ENCODE data around the gene ITK. TPM values are rescaled to one million over a fixed set of nuclear protein-coding genes. Genes with fewer than 3 reads are reported as not detected.

The ITK gene
- total and polyA plus RNA-seq, 2 of the 8 experiments (the other 6 are each of a cell fraction or from before 2014, with no cell fraction given): 0.05 TPM; not detected in 1

- Histone ChIP-seq H4K8ac (ENCODE audit: extremely low read depth, insufficient read depth, low read length) (no peak overlapping the region), H3K14ac (ENCODE audit: insufficient read length) (no peak overlapping the region), H3K4me1 (replicated peaks in 1 of 4; ENCODE audit: control insufficient read depth in 3 of 4, insufficient read depth in 4 of 4, low read length in 3 of 4) (no peaks in the 10 kb centered on the region), H2BK5ac (ENCODE audit: low read depth, low read length) (no peak overlapping the region), H3K9ac (replicated peaks in 1 of 4; ENCODE audit: extremely low read depth in 1 of 4, low read depth in 3 of 4, low read length in 3 of 4) (no peak overlapping the region), H3K79me1 (ENCODE audit: low read depth, low read length) (no peaks in the 10 kb centered on the region), H2AFZ (ENCODE audit: low read length) (no peak overlapping the region), H3K36me3 (ENCODE audit: control insufficient read depth in 2 of 4, insufficient read depth in 4 of 4, low read length in 3 of 4) (no peaks in the 10 kb centered on the region), H4K5ac (ENCODE audit: insufficient read length, low read depth, low read length) (no peak overlapping the region), H3K79me2 (ENCODE audit: control insufficient read depth in 1 of 2, insufficient read depth in 2 of 2, low read length in 2 of 2) (no peaks in the 10 kb centered on the region), H3K18ac (ENCODE audit: extremely low read depth, low read length) (no peak overlapping the region), H2BK12ac (ENCODE audit: low read depth, low read length) (no peak overlapping the region), H4K91ac (replicated peaks; ENCODE audit: insufficient read length, low read length) (no peak overlapping the region), H3K27ac (ENCODE audit: low read depth, low read length) (no peak overlapping the region), H2BK20ac (ENCODE audit: low read length) (no peak overlapping the region), H3K4me2 (ENCODE audit: insufficient read depth in 1 of 2, low read depth in 2 of 2, low read length in 2 of 2) (no peak overlapping the region), H3K4me3 (ENCODE audit: extremely low read depth in 1 of 4, insufficient read depth in 2 of 4, low read depth in 3 of 4, low read length in 4 of 4) (no peak overlapping the region), H3K23ac (ENCODE audit: insufficient read length) (no peak overlapping the region), H4K20me1 (replicated peaks in 1 of 2; ENCODE audit: control insufficient read depth in 1 of 2, insufficient read depth in 2 of 2, low read length in 2 of 2) (peaks cover 0 to 2% of the 10 kb centered on the region in 2 experiments), H3K9me3 (ENCODE audit: insufficient read depth in 2 of 2, low read depth in 1 of 2, low read length in 1 of 2) (no peaks in the 10 kb centered on the region), H3K4ac (replicated peaks; ENCODE audit: insufficient read length, low read depth, low read length) (no peak overlapping the region), H3K27me3 (replicated peaks in 1 of 4; ENCODE audit: control insufficient read depth in 3 of 4, extremely low read depth in 1 of 4, insufficient read depth in 3 of 4, low read length in 3 of 4) (peaks cover 0 to 15% (median 4%) of the 10 kb centered on the region in 4 experiments; a peak in 5 of 7 replicates), H3K23me2 (ENCODE audit: low read depth, low read length) (no peaks in the 10 kb centered on the region), H2BK15ac (ENCODE audit: low read length) (no peak overlapping the region), H2BK120ac (replicated peaks; ENCODE audit: low read depth, low read length) (no peak overlapping the region), H2AK5ac (ENCODE audit: low read depth, low read length) (no peak overlapping the region), H3K56ac (replicated peaks; ENCODE audit: insufficient read length, low read depth, low read length) (no peak overlapping the region)
- POLR2A ChIA-PET (ENCODE audit: partially characterized antibody): no interaction called here
- CTCF ChIA-PET (ENCODE audit: partially characterized antibody): interaction anchor here (0.7 to 0.9 kb wide), 2 partner anchors 20 to 33 kb away, joined by 3 read pairs; no protein-coding TSS in a partner anchor
- DNase-seq (ENCODE audit: low read depth in 1 of 2, low spot score in 2 of 2) (no peak), FAIRE-seq (no peak)
- WGBS, 2 experiments (ENCODE audit: extremely low coverage in 1 of 2, insufficient coverage in 1 of 2, insufficient read length in 1 of 2, insufficient replicate concordance in 2 of 2, low coverage in 1 of 2, low lambda C conversion rate in 2 of 2, missing lambda C conversion rate in 1 of 2): 87% methylated on average over 3 of the region's 3 CpGs; no CpG with 5 or more reads in 1 of the 2 experiments
- TF ChIP-seq JUN (IDR thresholded peaks at IDR 0.05; ENCODE audit: low read depth, low read length): no peak
- TF ChIP-seq CBX8 (IDR thresholded peaks at IDR 0.05; ENCODE audit: borderline replicate concordance, low read depth, low read length): no peak
- no peak for TF ChIP-seq EP300 (IDR thresholded peaks at IDR 0.05; ENCODE audit: borderline replicate concordance in 1 of 2, low read depth in 2 of 2, low read length in 2 of 2)
- no peak for TF ChIP-seq CTBP2 (IDR thresholded peaks at IDR 0.05; ENCODE audit: borderline replicate concordance, insufficient read depth, insufficient read length, low read length)
- no peak for TF ChIP-seq SP2 (IDR thresholded peaks at IDR 0.05; ENCODE audit: low read length)
- no peak for TF ChIP-seq POLR2AphosphoS5 (IDR thresholded peaks at IDR 0.05; ENCODE audit: low read depth, low read length)
- no peak for TF ChIP-seq ASH2L (IDR thresholded peaks at IDR 0.05; ENCODE audit: low read length)
- TF ChIP-seq NRF1 (IDR thresholded peaks at IDR 0.05; ENCODE audit: low read depth, low read length): no peak
- TF ChIP-seq SIX5 (IDR thresholded peaks at IDR 0.05; ENCODE audit: low read depth, low read length): no peak
- TF ChIP-seq TAF1 (IDR thresholded peaks at IDR 0.05; ENCODE audit: low read depth, low read length): no peak
- TF ChIP-seq RAD21 (IDR thresholded peaks at IDR 0.05 in 1 of 2, conservative IDR thresholded peaks at IDR 0.05 in 1 of 2; ENCODE audit: low read depth in 2 of 2, low read length in 2 of 2): no peak
- no peak for TF ChIP-seq EZH2 (IDR thresholded peaks at IDR 0.05; ENCODE audit: low read depth, low read length, severe bottlenecking)
- no peak for TF ChIP-seq CREB1 (IDR thresholded peaks at IDR 0.05)
- no peak for TF ChIP-seq KDM4A (IDR thresholded peaks at IDR 0.05; ENCODE audit: low read depth, low read length, severe bottlenecking)
These were observed 1.6 kb downstream of the ITK start for GRCh38 chr5:157182143-157182757.

Measured in H1 (cell line).